ENCODE measurements around the gene BRWD1.

DNA sequence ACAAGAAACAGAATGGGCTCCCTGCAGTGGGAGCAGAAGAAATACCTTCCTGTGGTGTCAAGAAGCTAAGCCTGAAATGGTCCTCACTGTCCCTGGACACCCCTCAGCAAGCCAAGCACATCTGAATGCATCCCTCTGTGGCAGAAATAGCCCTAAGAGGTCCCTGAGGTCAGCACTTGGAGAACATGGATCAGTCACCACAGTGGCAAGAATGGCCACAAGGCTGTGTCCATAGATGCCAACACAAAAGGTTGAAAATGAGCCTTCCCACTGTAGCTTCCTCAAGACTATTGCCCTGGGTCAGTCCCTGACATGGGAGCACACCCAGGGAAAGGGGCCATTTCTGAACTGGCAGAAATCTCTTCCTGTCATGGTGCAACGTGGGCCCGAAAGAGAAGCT is 157.9 kb downstream of the BRWD1 start:
- TF ChIP-seq, protein P1, sequence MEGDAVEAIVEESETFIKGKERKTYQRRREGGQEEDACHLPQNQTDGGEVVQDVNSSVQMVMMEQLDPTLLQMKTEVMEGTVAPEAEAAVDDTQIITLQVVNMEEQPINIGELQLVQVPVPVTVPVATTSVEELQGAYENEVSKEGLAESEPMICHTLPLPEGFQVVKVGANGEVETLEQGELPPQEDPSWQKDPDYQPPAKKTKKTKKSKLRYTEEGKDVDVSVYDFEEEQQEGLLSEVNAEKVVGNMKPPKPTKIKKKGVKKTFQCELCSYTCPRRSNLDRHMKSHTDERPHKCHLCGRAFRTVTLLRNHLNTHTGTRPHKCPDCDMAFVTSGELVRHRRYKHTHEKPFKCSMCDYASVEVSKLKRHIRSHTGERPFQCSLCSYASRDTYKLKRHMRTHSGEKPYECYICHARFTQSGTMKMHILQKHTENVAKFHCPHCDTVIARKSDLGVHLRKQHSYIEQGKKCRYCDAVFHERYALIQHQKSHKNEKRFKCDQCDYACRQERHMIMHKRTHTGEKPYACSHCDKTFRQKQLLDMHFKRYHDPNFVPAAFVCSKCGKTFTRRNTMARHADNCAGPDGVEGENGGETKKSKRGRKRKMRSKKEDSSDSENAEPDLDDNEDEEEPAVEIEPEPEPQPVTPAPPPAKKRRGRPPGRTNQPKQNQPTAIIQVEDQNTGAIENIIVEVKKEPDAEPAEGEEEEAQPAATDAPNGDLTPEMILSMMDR (IDR thresholded peaks at IDR 0.05): no peak
- no peak for TF ChIP-seq POLR2A (IDR thresholded peaks at IDR 0.05)
